Chondrocyte (in vitro differentiated cells): ENCODE results near the gene RPLP1. TPM values are rescaled to one million over a fixed set of nuclear protein-coding genes. Genes with fewer than 3 reads are reported as not detected.

Experiments used
- DNase-seq: peaks from one replicate; pipeline ENCODE4 v3.0.0; 2021; ENCODE audit warnings: mixed read lengths, low spot score
- H3K27ac Mint-ChIP-seq: one replicate; pipeline ENCODE4 v1.8.0; 2021; ENCODE audit warnings: mild to moderate bottlenecking, moderate library complexity, mixed read lengths; ENCODE audit not compliant: unreplicated experiment
- H3K27me3 Mint-ChIP-seq: 2 replicates; pipeline ENCODE4 v1.8.0; 2021; ENCODE audit warnings: low read depth, mixed read lengths
- H3K36me3 Mint-ChIP-seq: 2 replicates; pipeline ENCODE4 v1.8.0; 2021; ENCODE audit warnings: low read depth, mixed read lengths
- H3K4me1 Mint-ChIP-seq: 2 replicates; pipeline ENCODE4 v1.8.0; 2021; ENCODE audit warnings: low read depth, mild to moderate bottlenecking, mixed read lengths
- H3K4me3 Mint-ChIP-seq: one replicate; pipeline ENCODE4 v1.8.0; 2021; ENCODE audit warnings: mild to moderate bottlenecking, moderate library complexity, mixed read lengths; ENCODE audit not compliant: unreplicated experiment
- H3K9me3 Mint-ChIP-seq: 2 replicates; pipeline ENCODE4 v1.8.0; 2021; ENCODE audit warnings: low read depth, mixed read lengths
- CTCF ChIP-seq: fragments of 200-600 bp; sonication (generic); IDR thresholded peaks from 2 replicates; pipeline ENCODE4 v1.5.0; 2021; ENCODE audit warnings: antibody characterized with exemption, mild to moderate bottlenecking, moderate library complexity
- total RNA-seq: library from RNA; stranded (reverse); gene quantifications from 3 replicates; pipeline ENCODE4 v1.2.1, GENCODE V29; 2021

The RPLP1 gene
- total RNA-seq, 1 donor from 2014 or later = 1,473 TPM

- Mint-ChIP-seq H3K36me3 (peaks cover 6% of the 10 kb centered on the region), H3K4me1 (no peaks in the 10 kb centered on the region), H3K27ac (no peak overlapping the region), H3K9me3 (peaks cover 9% of the 10 kb centered on the region), H3K27me3 (peaks cover 10% of the 10 kb centered on the region), H3K4me3 (no peak overlapping the region)
- no peak for TF ChIP-seq CTCF
- DNase-seq = no peak
Measured at GRCh38 chr15:69480932-69481331, 28.3 kb downstream of the RPLP1 start.

DNA sequence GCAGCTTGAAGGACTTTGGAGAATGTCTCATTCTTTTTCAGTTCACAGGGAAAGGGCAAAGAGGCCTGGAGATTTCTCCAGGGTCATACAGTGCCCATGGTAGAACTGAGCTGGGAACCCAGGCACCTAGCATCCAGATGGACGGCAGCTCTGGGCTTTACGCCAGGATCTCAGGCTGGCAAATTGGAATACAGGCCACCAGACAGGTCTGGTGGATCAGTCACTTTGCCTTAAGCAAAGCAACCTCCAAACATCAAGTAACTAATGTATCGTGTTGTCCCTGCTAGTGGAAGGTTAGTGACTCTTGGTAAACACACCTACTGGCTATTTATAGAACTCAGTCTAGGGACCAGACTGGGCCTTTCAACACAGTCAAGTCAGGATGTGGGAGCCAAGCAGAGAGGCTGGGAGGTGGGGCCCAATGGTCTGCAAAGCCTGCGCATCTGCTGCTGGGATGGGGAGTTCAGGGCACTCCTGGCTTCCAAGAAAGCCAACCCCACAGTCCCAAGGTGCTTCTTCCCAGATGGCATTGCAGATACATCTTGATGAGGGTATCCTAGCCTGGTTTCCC, 30.2 kb downstream of the RPLP1 start:
- peaks cover 13% of the 10 kb centered on the region for H3K27me3 Mint-ChIP-seq

GRCh38 chr15:69484837-69485236, 32.2 kb downstream of the RPLP1 start:
- Mint-ChIP-seq H3K4me1 (no peaks in the 10 kb centered on the region), H3K27ac (no peak overlapping the region), H3K27me3 (peaks cover 15% of the 10 kb centered on the region), H3K4me3 (no peak overlapping the region), H3K9me3 (peaks cover 8% of the 10 kb centered on the region), H3K36me3 (peaks cover 4% of the 10 kb centered on the region)
- TF ChIP-seq CTCF = no peak
- DNase-seq = no peak

More for the DNA sequence above, 30.2 kb downstream of the RPLP1 start:
- H3K4me3 Mint-ChIP-seq = no peak overlapping the region
- TF ChIP-seq CTCF = no peak
- peaks cover 9% of the 10 kb centered on the region for H3K9me3 Mint-ChIP-seq
- H3K27ac Mint-ChIP-seq = no peak overlapping the region
- DNase-seq = no peak
- no peaks in the 10 kb centered on the region for H3K4me1 Mint-ChIP-seq
- peaks cover 6% of the 10 kb centered on the region for H3K36me3 Mint-ChIP-seq

DNA sequence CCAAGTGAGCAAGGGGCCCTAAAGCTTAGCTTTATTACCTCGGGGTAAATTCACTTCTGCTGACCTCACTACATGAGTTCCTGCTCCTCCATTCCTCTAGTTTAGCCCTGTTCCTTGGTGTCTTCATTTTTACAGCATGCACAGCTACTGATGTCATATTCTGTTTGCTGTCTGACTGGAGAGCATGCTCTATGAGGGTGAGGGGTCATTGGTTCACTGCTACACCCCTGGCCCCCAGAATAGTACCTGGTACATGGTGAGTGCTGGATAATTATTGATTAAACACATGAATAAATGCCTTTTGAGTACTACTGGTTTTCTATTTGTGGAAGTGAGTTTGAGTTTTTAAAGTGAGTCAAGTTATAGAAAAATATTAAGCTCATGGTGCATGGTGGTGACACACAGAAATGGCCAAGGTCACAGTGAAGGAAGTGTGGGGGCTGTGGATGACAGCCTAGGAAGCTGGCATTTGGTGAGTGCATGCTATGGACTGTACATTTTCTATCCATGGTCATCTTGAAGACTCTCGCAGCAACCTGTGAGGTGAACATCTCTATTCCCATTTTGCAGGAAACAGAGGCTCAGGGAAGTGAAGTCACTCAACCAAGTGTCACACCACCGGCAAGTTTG, 34.0 kb downstream of the RPLP1 start:
- no peak overlapping the region for H3K4me3 Mint-ChIP-seq
- no peak for TF ChIP-seq CTCF
- DNase-seq = no peak
- no peak overlapping the region for H3K27ac Mint-ChIP-seq
- peaks cover 8% of the 10 kb centered on the region for H3K9me3 Mint-ChIP-seq
- peaks cover 11% of the 10 kb centered on the region for H3K36me3 Mint-ChIP-seq
- no peaks in the 10 kb centered on the region for H3K4me1 Mint-ChIP-seq
- peaks cover 26% of the 10 kb centered on the region for H3K27me3 Mint-ChIP-seq

GRCh38 chr15:69489073-69489571, 36.5 kb downstream of the RPLP1 start:
- no peak for DNase-seq
- Mint-ChIP-seq H3K4me1 (no peaks in the 10 kb centered on the region), H3K4me3 (no peak overlapping the region), H3K27me3 (peaks cover 19% of the 10 kb centered on the region), H3K9me3 (peaks cover 12% of the 10 kb centered on the region), H3K36me3 (peaks cover 14% of the 10 kb centered on the region), H3K27ac (no peak overlapping the region)
- TF ChIP-seq CTCF = no peak
